Activated T-helper 1 cell treated with anti-CD3 and anti-CD28 coated beads, Interleukin-12 subunit alpha, Interleukin-12 subunit beta, Interleukin-2, Interleukin-4 antibody, amounts not matched to agents 30 ng/mL and 10 ng/mL and 1 ng/mL, durations not matched to agents 14 hours and 24 hours and 36 hours (primary cell): Measurements from ENCODE around the gene RASAL3. TPM values are rescaled to one million over a fixed set of nuclear protein-coding genes. Genes with fewer than 3 reads are reported as not detected.
A peak's percentile ranks its signal among the peaks of the same experiment; 100 is the strongest.

Source experiments
- DNase-seq: peaks from one replicate; pipeline ENCODE4 v3.0.0; 2021; ENCODE audit warnings: low spot score
- H3K27ac Mint-ChIP-seq: one replicate; pipeline ENCODE4 v1.8.0; 2021; ENCODE audit warnings: mild to moderate bottlenecking, mixed read lengths
- H3K27me3 Mint-ChIP-seq: one replicate; pipeline ENCODE4 v1.8.0; 2022; ENCODE audit warnings: mild to moderate bottlenecking, moderate library complexity, mixed read lengths; ENCODE audit not compliant: insufficient read depth
- H3K36me3 Mint-ChIP-seq: one replicate; pipeline ENCODE4 v1.8.0; 2021; ENCODE audit warnings: low read depth, mixed read lengths
- H3K4me1 Mint-ChIP-seq: one replicate; pipeline ENCODE4 v1.8.0; 2021; ENCODE audit warnings: low read depth, mixed read lengths
- H3K4me3 Mint-ChIP-seq: one replicate; pipeline ENCODE4 v1.8.0; 2021; ENCODE audit warnings: mild to moderate bottlenecking, moderate library complexity, mixed read lengths
- H3K9me3 Mint-ChIP-seq: one replicate; pipeline ENCODE4 v1.8.0; 2021; ENCODE audit warnings: mixed read lengths
- intact Hi-C: fragments of 100-400 bp; cut with micrococcal nuclease; formaldehyde crosslinking; loops from one replicate; pipeline ENCODE4 v1.15.1; 2024
- total RNA-seq: library from RNA; stranded (reverse); gene quantifications from 2 replicates; pipeline ENCODE4 v1.2.3, GENCODE V29; 2022

The RASAL3 gene
- total RNA-seq, 1 donor from 2014 or later, result 130 TPM

GRCh38 chr19:15432629-15433518, 31.5 kb downstream of the RASAL3 start:
- peaks cover 31% of the 10 kb centered on the region for H3K4me1 Mint-ChIP-seq

GRCh38 chr19:15432018-15432494, 32.3 kb downstream of the RASAL3 start:
- peaks cover 31% of the 10 kb centered on the region for H3K4me1 Mint-ChIP-seq
- no peaks in the 10 kb centered on the region for H3K27me3 Mint-ChIP-seq
- no peak for DNase-seq
- peak overlapping the region; percentile 96 for H3K27ac Mint-ChIP-seq
- H3K4me3 Mint-ChIP-seq, result peak overlapping the region; percentile 99
- H3K9me3 Mint-ChIP-seq, result no peaks in the 10 kb centered on the region
- peaks cover 17% of the 10 kb centered on the region for H3K36me3 Mint-ChIP-seq
- intact Hi-C loops, result loop anchor here (1.0 kb wide), 4 partner anchors 13 to 123 kb away; partner anchors contain the start of gene AKAP8

More at GRCh38 chr19:15432629-15433518, 31.5 kb downstream of the RASAL3 start:
- no peaks in the 10 kb centered on the region for H3K27me3 Mint-ChIP-seq
- peak overlapping the region; percentile 91 for H3K4me3 Mint-ChIP-seq
- DNase-seq, result peak; percentile 94
- H3K36me3 Mint-ChIP-seq, result peaks cover 11% of the 10 kb centered on the region
- intact Hi-C loops, result loop anchor here (1.0 kb wide), 6 partner anchors 14 to 122 kb away; partner anchors contain the start of genes AKAP8 and WIZ
- H3K9me3 Mint-ChIP-seq, result no peaks in the 10 kb centered on the region
- peak overlapping the region; percentile 88 for H3K27ac Mint-ChIP-seq

GRCh38 chr19:15431396-15432017, 32.8 kb downstream of the RASAL3 start:
- H3K27ac Mint-ChIP-seq, result peak overlapping the region; percentile 96
- H3K27me3 Mint-ChIP-seq, result no peaks in the 10 kb centered on the region
- H3K36me3 Mint-ChIP-seq, result peaks cover 21% of the 10 kb centered on the region
- DNase-seq, result no peak
- peaks cover 32% of the 10 kb centered on the region for H3K4me1 Mint-ChIP-seq
- H3K4me3 Mint-ChIP-seq, result peak overlapping the region; percentile 99
- intact Hi-C loops, result loop anchor here (1.0 kb wide), 4 partner anchors 12 to 124 kb away; partner anchors contain the start of gene AKAP8
- no peaks in the 10 kb centered on the region for H3K9me3 Mint-ChIP-seq

- intact Hi-C loops, result no loop called here
- peak overlapping the region; percentile 96 for H3K27ac Mint-ChIP-seq
- no peak for DNase-seq
- H3K9me3 Mint-ChIP-seq, result no peaks in the 10 kb centered on the region
- H3K36me3 Mint-ChIP-seq, result peaks cover 28% of the 10 kb centered on the region
- no peaks in the 10 kb centered on the region for H3K27me3 Mint-ChIP-seq
- H3K4me3 Mint-ChIP-seq, result peak overlapping the region; percentile 99
- H3K4me1 Mint-ChIP-seq, result peaks cover 34% of the 10 kb centered on the region
These were observed 33.7 kb downstream of the RASAL3 start for GRCh38 chr19:15430526-15431120.

GRCh38 chr19:15429825-15430467, 34.4 kb downstream of the RASAL3 start:
- H3K9me3 Mint-ChIP-seq, result no peaks in the 10 kb centered on the region
- peaks cover 34% of the 10 kb centered on the region for H3K4me1 Mint-ChIP-seq
- no peak overlapping the region for H3K27ac Mint-ChIP-seq
- no peak for DNase-seq
- peaks cover 30% of the 10 kb centered on the region for H3K36me3 Mint-ChIP-seq
- no peaks in the 10 kb centered on the region for H3K27me3 Mint-ChIP-seq
- H3K4me3 Mint-ChIP-seq, result peak overlapping the region; percentile 99
- intact Hi-C loops, result no loop called here

GRCh38 chr19:15428956-15429824, 35.2 kb downstream of the RASAL3 start:
- Mint-ChIP-seq H3K9me3 (no peaks in the 10 kb centered on the region), H3K27ac (no peak overlapping the region), H3K27me3 (no peaks in the 10 kb centered on the region), H3K36me3 (peaks cover 32% of the 10 kb centered on the region), H3K4me1 (peaks cover 34% of the 10 kb centered on the region), H3K4me3 (peak overlapping the region; percentile 26)
- no peak for DNase-seq
- intact Hi-C loops, result no loop called here

- Mint-ChIP-seq H3K27me3 (no peaks in the 10 kb centered on the region), H3K4me3 (no peak overlapping the region), H3K36me3 (peaks cover 40% of the 10 kb centered on the region), H3K9me3 (no peaks in the 10 kb centered on the region), H3K4me1 (peaks cover 28% of the 10 kb centered on the region), H3K27ac (no peak overlapping the region)
- intact Hi-C loops, result no loop called here
- DNase-seq, result no peak
These were observed 36.3 kb downstream of the RASAL3 start for GRCh38 chr19:15427991-15428471.

GRCh38 chr19:15427350-15427700, 37.0 kb downstream of the RASAL3 start:
- Mint-ChIP-seq H3K27ac (peak overlapping the region; percentile 55), H3K27me3 (no peaks in the 10 kb centered on the region), H3K36me3 (peaks cover 46% of the 10 kb centered on the region), H3K4me1 (peaks cover 26% of the 10 kb centered on the region), H3K9me3 (no peaks in the 10 kb centered on the region), H3K4me3 (no peak overlapping the region)
- DNase-seq, result no peak
- intact Hi-C loops, result no loop called here

- H3K4me3 Mint-ChIP-seq, result no peak overlapping the region
- H3K9me3 Mint-ChIP-seq, result no peaks in the 10 kb centered on the region
- no peak for DNase-seq
- no peaks in the 10 kb centered on the region for H3K27me3 Mint-ChIP-seq
- intact Hi-C loops, result no loop called here
- H3K4me1 Mint-ChIP-seq, result peaks cover 24% of the 10 kb centered on the region
- peaks cover 47% of the 10 kb centered on the region for H3K36me3 Mint-ChIP-seq
- H3K27ac Mint-ChIP-seq, result peak overlapping the region; percentile 40
These were observed 37.6 kb downstream of the RASAL3 start for GRCh38 chr19:15426485-15427349.

- intact Hi-C loops, result no loop called here
- Mint-ChIP-seq H3K4me1 (peaks cover 11% of the 10 kb centered on the region), H3K27me3 (no peaks in the 10 kb centered on the region), H3K36me3 (peaks cover 43% of the 10 kb centered on the region), H3K9me3 (no peaks in the 10 kb centered on the region), H3K4me3 (no peak overlapping the region), H3K27ac (no peak overlapping the region)
- DNase-seq, result no peak
These were observed 38.9 kb downstream of the RASAL3 start for GRCh38 chr19:15425321-15425950.
